Measurements from ENCODE around the gene CRYAA.
"Not testable (repeated sequence)": the region's sequence is repeated elsewhere in the genome, so short reads cannot be mapped to it uniquely, and the experiment has no call there.

CRYAA gene

DNA sequence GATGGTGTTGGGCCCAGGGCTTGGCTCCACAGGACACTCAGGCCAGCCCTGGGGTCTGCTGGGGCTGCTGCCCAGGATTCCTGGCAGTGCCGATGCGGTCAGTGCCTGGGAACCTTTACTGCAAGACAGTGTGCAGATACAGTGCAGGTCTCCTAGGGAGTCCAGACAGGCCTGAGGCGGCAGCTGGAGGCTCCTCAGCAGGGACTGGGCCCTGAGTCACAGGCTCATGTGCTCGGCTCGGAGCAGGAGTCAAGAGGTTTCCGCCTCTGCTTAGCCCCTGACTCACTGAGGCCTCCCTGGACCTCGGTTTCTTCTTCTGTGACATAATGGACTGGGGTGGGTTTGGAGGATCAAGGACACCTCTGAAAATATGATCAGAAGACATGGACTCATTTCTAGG is 18.5 kb downstream of the CRYAA start:
- H3K4me3 ChIP-seq (ENCODE audit: low read length); H3K27ac ChIP-seq (ENCODE audit: low read length); H3K27me3 ChIP-seq (ENCODE audit: insufficient read depth, low read length); H3K36me3 ChIP-seq (ENCODE audit: insufficient read depth, low read depth, low read length); H3K4me1 ChIP-seq (ENCODE audit: insufficient read depth, low read length); H3K9me3 ChIP-seq (ENCODE audit: insufficient read depth, low read depth, low read length); H3K9ac ChIP-seq (ENCODE audit: low read depth, low read length): not testable (repeated sequence)

- no peak overlapping the region for H3K9ac ChIP-seq (ENCODE audit: low read depth, low read length)
- no peaks in the 10 kb centered on the region for H3K9me3 ChIP-seq (ENCODE audit: insufficient read depth, low read depth, low read length)
- no peaks in the 10 kb centered on the region for H3K27me3 ChIP-seq (ENCODE audit: insufficient read depth, low read length)
- no peaks in the 10 kb centered on the region for H3K4me1 ChIP-seq (ENCODE audit: insufficient read depth, low read length)
- no peaks in the 10 kb centered on the region for H3K36me3 ChIP-seq (ENCODE audit: insufficient read depth, low read depth, low read length)
- H3K4me3 ChIP-seq (ENCODE audit: low read length), result no peak overlapping the region
- H3K27ac ChIP-seq (ENCODE audit: low read length), result no peak overlapping the region
These were observed 18.9 kb downstream of the CRYAA start for GRCh38 chr21:43187715-43188114.

DNA sequence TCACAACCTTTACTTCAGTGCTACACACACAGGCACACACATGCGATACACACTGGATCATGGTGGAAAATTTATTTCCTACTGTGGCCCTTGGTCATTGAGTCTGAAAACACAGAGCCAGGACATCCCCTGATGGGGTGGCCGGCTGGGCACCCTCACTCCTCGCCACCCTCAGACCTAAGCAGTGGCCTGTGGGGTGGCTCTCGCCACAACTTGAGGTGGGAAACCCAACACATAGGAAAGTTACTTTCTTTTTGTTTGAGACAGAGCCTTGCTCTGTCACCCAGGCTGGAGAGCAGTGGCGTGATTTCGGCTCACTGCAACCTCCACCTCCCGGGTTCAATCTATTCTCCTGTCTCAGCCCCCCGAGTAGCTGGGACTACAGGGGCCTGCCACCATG is 19.4 kb downstream of the CRYAA start:
- Histone ChIP-seq H3K27me3 (ENCODE audit: insufficient read depth, low read length) (no peaks in the 10 kb centered on the region), H3K9ac (ENCODE audit: low read depth, low read length) (no peak overlapping the region), H3K4me3 (ENCODE audit: low read length) (no peak overlapping the region), H3K27ac (ENCODE audit: low read length) (no peak overlapping the region), H3K36me3 (ENCODE audit: insufficient read depth, low read depth, low read length) (no peaks in the 10 kb centered on the region), H3K9me3 (ENCODE audit: insufficient read depth, low read depth, low read length) (no peaks in the 10 kb centered on the region), H3K4me1 (ENCODE audit: insufficient read depth, low read length) (no peaks in the 10 kb centered on the region)

DNA sequence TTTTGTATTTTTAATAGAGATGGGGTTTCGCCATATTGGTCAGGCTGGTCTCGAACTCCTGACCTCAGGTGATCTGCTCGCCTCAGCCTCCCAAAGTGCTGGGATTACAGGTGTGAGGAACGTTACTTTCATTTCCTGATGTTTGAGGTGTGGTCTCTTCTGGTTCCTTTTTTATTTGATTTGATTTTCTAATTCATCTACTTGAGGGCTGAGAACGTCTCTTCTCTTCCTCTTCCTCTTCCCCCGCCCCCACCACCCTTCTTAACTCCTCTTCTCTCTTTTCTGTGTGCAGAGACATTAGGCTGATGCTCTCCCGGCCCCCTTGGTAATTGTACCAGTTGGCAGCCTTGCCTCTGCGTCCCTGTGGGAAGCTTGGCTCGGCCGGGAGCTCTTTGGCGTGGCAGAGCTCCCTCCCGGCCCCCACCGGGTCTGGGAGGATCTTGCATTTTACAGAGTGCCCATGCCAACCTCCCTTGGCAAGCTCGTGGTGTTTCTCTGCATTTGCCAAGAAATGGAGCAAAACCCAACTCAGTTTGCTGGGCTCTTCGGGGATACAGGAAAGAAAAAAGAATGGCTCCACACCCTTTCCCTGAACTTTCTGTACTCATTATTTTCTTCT is 19.9 kb downstream of the CRYAA start:
- Histone ChIP-seq H3K4me1 (ENCODE audit: insufficient read depth, low read length) (no peaks in the 10 kb centered on the region), H3K4me3 (ENCODE audit: low read length) (no peak overlapping the region), H3K9ac (ENCODE audit: low read depth, low read length) (no peak overlapping the region), H3K9me3 (ENCODE audit: insufficient read depth, low read depth, low read length) (no peaks in the 10 kb centered on the region), H3K36me3 (ENCODE audit: insufficient read depth, low read depth, low read length) (no peaks in the 10 kb centered on the region), H3K27me3 (ENCODE audit: insufficient read depth, low read length) (no peaks in the 10 kb centered on the region), H3K27ac (ENCODE audit: low read length) (no peak overlapping the region)

DNA sequence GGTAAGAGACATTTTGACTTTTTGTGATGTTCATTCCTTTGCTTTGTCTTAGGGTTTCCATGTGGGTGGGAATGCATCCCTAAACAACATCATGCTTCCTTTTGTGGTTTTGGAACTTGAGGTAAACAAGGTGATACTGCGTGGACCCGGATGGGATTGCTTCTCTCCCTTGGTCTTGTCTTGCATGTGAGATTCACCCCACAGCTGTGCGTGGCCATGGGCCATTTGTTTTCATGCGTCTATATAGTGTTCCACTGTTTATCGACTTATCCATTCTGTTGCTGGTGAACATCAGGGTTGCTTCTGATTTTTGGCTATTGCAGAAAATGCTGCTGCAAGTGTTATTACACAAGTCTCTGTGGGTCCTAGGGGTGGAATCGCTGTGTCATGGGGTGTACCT is 21.1 kb downstream of the CRYAA start:
- H3K27ac ChIP-seq (ENCODE audit: low read length), result no peak overlapping the region
- no peaks in the 10 kb centered on the region for H3K27me3 ChIP-seq (ENCODE audit: insufficient read depth, low read length)
- H3K4me1 ChIP-seq (ENCODE audit: insufficient read depth, low read length), result no peaks in the 10 kb centered on the region

GRCh38 chr21:43190544-43190943 is 21.7 kb downstream of the CRYAA start:
- H3K9ac ChIP-seq (ENCODE audit: low read depth, low read length), result no peak overlapping the region
- no peaks in the 10 kb centered on the region for H3K27me3 ChIP-seq (ENCODE audit: insufficient read depth, low read length)
- no peaks in the 10 kb centered on the region for H3K9me3 ChIP-seq (ENCODE audit: insufficient read depth, low read depth, low read length)
- no peak overlapping the region for H3K4me3 ChIP-seq (ENCODE audit: low read length)
- H3K4me1 ChIP-seq (ENCODE audit: insufficient read depth, low read length), result no peaks in the 10 kb centered on the region
- H3K36me3 ChIP-seq (ENCODE audit: insufficient read depth, low read depth, low read length), result no peaks in the 10 kb centered on the region
- H3K27ac ChIP-seq (ENCODE audit: low read length), result no peak overlapping the region

More for the DNA sequence above, 21.1 kb downstream of the CRYAA start:
- H3K9me3 ChIP-seq (ENCODE audit: insufficient read depth, low read depth, low read length), result no peaks in the 10 kb centered on the region
- no peaks in the 10 kb centered on the region for H3K36me3 ChIP-seq (ENCODE audit: insufficient read depth, low read depth, low read length)
- no peak overlapping the region for H3K4me3 ChIP-seq (ENCODE audit: low read length)
- no peak overlapping the region for H3K9ac ChIP-seq (ENCODE audit: low read depth, low read length)

DNA sequence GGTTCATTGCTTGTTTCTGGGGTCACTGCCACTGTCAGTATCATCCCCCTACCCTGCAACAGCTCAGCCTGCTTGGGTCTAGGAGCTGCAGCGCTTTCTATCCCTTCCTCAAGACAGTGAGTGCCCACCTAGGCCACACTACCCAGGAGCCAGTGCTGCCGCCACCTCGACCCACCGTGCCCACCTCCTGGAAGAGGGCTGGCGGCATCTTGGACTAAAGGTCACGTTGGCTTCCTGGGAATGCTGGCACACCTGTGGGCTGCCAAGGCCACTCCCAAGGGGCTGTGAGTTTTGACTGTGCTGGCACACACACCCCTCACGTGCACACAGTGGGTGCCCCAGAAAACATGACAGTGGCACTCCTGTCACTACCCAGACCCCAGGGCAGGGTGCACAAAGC is 22.1 kb downstream of the CRYAA start:
- Histone ChIP-seq H3K9ac (ENCODE audit: low read depth, low read length) (no peak overlapping the region), H3K4me3 (ENCODE audit: low read length) (no peak overlapping the region), H3K36me3 (ENCODE audit: insufficient read depth, low read depth, low read length) (no peaks in the 10 kb centered on the region), H3K9me3 (ENCODE audit: insufficient read depth, low read depth, low read length) (no peaks in the 10 kb centered on the region), H3K4me1 (ENCODE audit: insufficient read depth, low read length) (no peaks in the 10 kb centered on the region), H3K27ac (ENCODE audit: low read length) (no peak overlapping the region), H3K27me3 (ENCODE audit: insufficient read depth, low read length) (no peaks in the 10 kb centered on the region)

- Histone ChIP-seq H3K9ac (ENCODE audit: low read depth, low read length) (no peak overlapping the region), H3K27me3 (ENCODE audit: insufficient read depth, low read length) (no peaks in the 10 kb centered on the region), H3K4me1 (ENCODE audit: insufficient read depth, low read length) (no peaks in the 10 kb centered on the region), H3K4me3 (ENCODE audit: low read length) (no peak overlapping the region), H3K9me3 (ENCODE audit: insufficient read depth, low read depth, low read length) (no peaks in the 10 kb centered on the region), H3K36me3 (ENCODE audit: insufficient read depth, low read depth, low read length) (no peaks in the 10 kb centered on the region), H3K27ac (ENCODE audit: low read length) (no peak overlapping the region)
These were observed 22.7 kb downstream of the CRYAA start for GRCh38 chr21:43191521-43191920.

DNA sequence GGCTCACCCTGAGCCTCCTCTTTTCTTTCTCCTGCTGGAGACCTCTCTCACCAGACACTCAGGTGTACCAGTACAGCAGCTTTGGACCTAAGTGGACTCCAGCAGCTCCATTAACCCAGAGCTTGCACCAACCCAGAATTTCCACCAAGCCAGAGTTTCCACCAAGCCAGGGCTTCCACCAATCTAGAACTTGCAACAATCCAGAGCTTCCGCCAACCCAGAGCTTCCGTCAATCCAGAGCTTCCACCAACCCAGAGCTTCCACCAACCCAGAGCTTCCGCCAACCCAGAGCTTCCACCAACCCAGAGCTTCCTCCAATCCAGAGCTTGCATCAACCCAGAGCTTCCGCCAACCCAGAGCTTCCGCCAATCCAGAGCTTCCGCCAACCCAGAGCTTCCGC is 23.2 kb downstream of the CRYAA start:
- Histone ChIP-seq H3K4me3 (ENCODE audit: low read length) (no peak overlapping the region), H3K9me3 (ENCODE audit: insufficient read depth, low read depth, low read length) (no peaks in the 10 kb centered on the region), H3K4me1 (ENCODE audit: insufficient read depth, low read length) (peaks cover 3% of the 10 kb centered on the region; the same call in 1 of the 2 replicates), H3K36me3 (ENCODE audit: insufficient read depth, low read depth, low read length) (no peaks in the 10 kb centered on the region), H3K27me3 (ENCODE audit: insufficient read depth, low read length) (no peaks in the 10 kb centered on the region), H3K27ac (ENCODE audit: low read length) (no peak overlapping the region), H3K9ac (ENCODE audit: low read depth, low read length) (no peak overlapping the region)

DNA sequence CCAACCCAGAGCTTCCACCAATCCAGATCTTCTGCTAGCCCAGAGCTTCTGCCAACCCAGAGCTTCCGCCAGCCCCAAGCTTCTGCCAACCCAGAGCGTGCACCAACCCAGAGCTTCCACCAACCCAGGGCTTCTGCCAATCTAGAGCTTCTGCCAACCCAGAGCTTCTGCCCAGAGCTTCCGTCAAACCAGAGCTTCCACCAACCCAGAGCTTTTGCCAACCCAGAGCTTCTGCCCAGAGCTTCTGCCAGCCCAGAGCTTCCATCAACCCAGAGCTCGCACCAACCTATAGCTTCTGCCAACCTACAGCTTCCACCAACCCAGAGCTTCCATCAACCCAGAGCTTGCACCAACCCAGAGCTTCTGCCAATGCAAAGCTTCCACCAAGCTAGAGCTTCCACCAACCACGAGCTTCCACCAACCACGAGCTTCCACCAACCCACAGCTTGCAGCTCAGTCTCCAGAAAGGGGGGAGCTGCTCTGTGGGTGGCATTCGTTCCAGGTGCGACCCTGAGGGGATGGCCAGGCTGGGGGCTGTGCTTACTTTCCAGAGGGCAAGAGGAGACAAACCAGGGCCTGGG is 23.8 kb downstream of the CRYAA start:
- Histone ChIP-seq H3K36me3 (ENCODE audit: insufficient read depth, low read depth, low read length) (no peaks in the 10 kb centered on the region), H3K9ac (ENCODE audit: low read depth, low read length) (no peak overlapping the region), H3K9me3 (ENCODE audit: insufficient read depth, low read depth, low read length) (no peaks in the 10 kb centered on the region), H3K27ac (ENCODE audit: low read length) (no peak overlapping the region), H3K4me1 (ENCODE audit: insufficient read depth, low read length) (peaks cover 3% of the 10 kb centered on the region; the same call in 1 of the 2 replicates), H3K27me3 (ENCODE audit: insufficient read depth, low read length) (no peaks in the 10 kb centered on the region), H3K4me3 (ENCODE audit: low read length) (no peak overlapping the region)

DNA sequence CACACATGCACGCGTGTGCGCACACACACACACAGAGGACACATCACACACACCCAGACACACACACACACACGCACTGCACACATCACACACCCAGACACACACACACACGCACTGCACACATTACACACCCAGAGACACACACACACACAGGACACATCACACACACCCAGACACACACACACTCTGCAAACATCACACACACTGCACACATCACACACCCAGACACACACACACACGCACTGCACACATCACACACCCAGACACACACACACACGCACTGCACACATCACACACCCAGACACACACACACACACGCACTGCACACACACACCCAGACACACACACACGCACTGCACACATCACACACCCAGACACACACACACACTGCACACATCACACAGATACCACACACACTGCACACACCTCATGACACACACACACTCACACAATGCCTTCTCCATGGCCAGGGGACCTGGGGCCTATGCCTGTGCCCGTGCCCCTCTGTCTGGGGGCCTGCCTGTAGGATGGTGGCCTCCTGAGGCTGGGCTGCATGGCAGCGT is 24.4 kb downstream of the CRYAA start:
- Histone ChIP-seq H3K27me3 (ENCODE audit: insufficient read depth, low read length) (no peaks in the 10 kb centered on the region), H3K9me3 (ENCODE audit: insufficient read depth, low read depth, low read length) (no peaks in the 10 kb centered on the region), H3K36me3 (ENCODE audit: insufficient read depth, low read depth, low read length) (no peaks in the 10 kb centered on the region), H3K4me1 (ENCODE audit: insufficient read depth, low read length) (peaks cover 3% of the 10 kb centered on the region; the same call in 1 of the 2 replicates), H3K27ac (ENCODE audit: low read length) (no peak overlapping the region), H3K9ac (ENCODE audit: low read depth, low read length) (no peak overlapping the region), H3K4me3 (ENCODE audit: low read length) (no peak overlapping the region)

- no peaks in the 10 kb centered on the region for H3K9me3 ChIP-seq (ENCODE audit: insufficient read depth, low read depth, low read length)
- H3K9ac ChIP-seq (ENCODE audit: low read depth, low read length), result no peak overlapping the region
- H3K27ac ChIP-seq (ENCODE audit: low read length), result no peak overlapping the region
- H3K36me3 ChIP-seq (ENCODE audit: insufficient read depth, low read depth, low read length), result no peaks in the 10 kb centered on the region
- H3K4me1 ChIP-seq (ENCODE audit: insufficient read depth, low read length), result peaks cover 3% of the 10 kb centered on the region; the same call in 1 of the 2 replicates
- no peaks in the 10 kb centered on the region for H3K27me3 ChIP-seq (ENCODE audit: insufficient read depth, low read length)
- no peak overlapping the region for H3K4me3 ChIP-seq (ENCODE audit: low read length)
These were observed 25.0 kb downstream of the CRYAA start for GRCh38 chr21:43193651-43194302.

Measured in iPS-20b (cell line).